ENCODE measurements around the gene GK.
"Not testable (repeated sequence)": the region's sequence is repeated elsewhere in the genome, so short reads cannot be mapped to it uniquely, and the experiment has no call there.

GK gene

GRCh38 chrX:30654989-30655607 is 1.9 kb downstream of the GK start:
- DNase-seq: no peak

GRCh38 chrX:30655991-30656390 is 2.8 kb downstream of the GK start:
- DNase-seq: no peak

- no peak for DNase-seq
These were observed 4.3 kb downstream of the GK start for GRCh38 chrX:30657196-30658161.

- DNase-seq: no peak
These were observed 6.2 kb downstream of the GK start for GRCh38 chrX:30659421-30659820.

- DNase-seq: no peak
These were observed 8.0 kb downstream of the GK start for GRCh38 chrX:30661228-30661627.

GRCh38 chrX:30663322-30663721 is 10.1 kb downstream of the GK start:
- DNase-seq: no peak

GRCh38 chrX:30665471-30665870 is 12.2 kb downstream of the GK start:
- no peak for DNase-seq

- no peak for DNase-seq
These were observed 12.9 kb downstream of the GK start for GRCh38 chrX:30666094-30666493.

GRCh38 chrX:30668581-30668980 is 15.4 kb downstream of the GK start:
- no peak for DNase-seq

- not testable (repeated sequence) for DNase-seq
These were observed 18.0 kb downstream of the GK start for GRCh38 chrX:30671189-30671588.

- DNase-seq: no peak
These were observed 20.0 kb downstream of the GK start for GRCh38 chrX:30673127-30673796.

- no peak for DNase-seq
These were observed 20.8 kb downstream of the GK start for GRCh38 chrX:30673884-30674598.

- no peak for DNase-seq
These were observed 21.6 kb downstream of the GK start for GRCh38 chrX:30674799-30675198.

GRCh38 chrX:30679369-30679768 is 26.1 kb downstream of the GK start:
- DNase-seq: no peak

- DNase-seq: no peak
These were observed 27.4 kb downstream of the GK start for GRCh38 chrX:30680618-30681017.

GRCh38 chrX:30688641-30689040 is 35.4 kb downstream of the GK start:
- DNase-seq: no peak

GRCh38 chrX:30689116-30689515 is 35.9 kb downstream of the GK start:
- no peak for DNase-seq

- DNase-seq: no peak
These were observed 37.1 kb downstream of the GK start for GRCh38 chrX:30690330-30690729.

GRCh38 chrX:30693999-30694650 is 40.9 kb downstream of the GK start:
- no peak for DNase-seq

GRCh38 chrX:30702736-30703135 is 49.5 kb downstream of the GK start:
- no peak for DNase-seq

- no peak for DNase-seq
These were observed 53.1 kb downstream of the GK start for GRCh38 chrX:30706216-30706775.

GRCh38 chrX:30712214-30712613 is 59.0 kb downstream of the GK start:
- no peak for DNase-seq
